Anterior cingulate cortex (tissue), 58 donors: ENCODE measurements around the gene FAM81A.
A peak's percentile ranks its signal among the peaks of the same experiment; 100 is the strongest.
"Not testable (repeated sequence)": the region's sequence is repeated elsewhere in the genome, so short reads cannot be mapped to it uniquely, and the experiment has no call there.

ENCODE experiments used
- DNase-seq, 58 donors: peaks; one replicate each; lab custom pipeline; 2025; lab: John Stamatoyannopoulos, UW

Gene FAM81A

DNA sequence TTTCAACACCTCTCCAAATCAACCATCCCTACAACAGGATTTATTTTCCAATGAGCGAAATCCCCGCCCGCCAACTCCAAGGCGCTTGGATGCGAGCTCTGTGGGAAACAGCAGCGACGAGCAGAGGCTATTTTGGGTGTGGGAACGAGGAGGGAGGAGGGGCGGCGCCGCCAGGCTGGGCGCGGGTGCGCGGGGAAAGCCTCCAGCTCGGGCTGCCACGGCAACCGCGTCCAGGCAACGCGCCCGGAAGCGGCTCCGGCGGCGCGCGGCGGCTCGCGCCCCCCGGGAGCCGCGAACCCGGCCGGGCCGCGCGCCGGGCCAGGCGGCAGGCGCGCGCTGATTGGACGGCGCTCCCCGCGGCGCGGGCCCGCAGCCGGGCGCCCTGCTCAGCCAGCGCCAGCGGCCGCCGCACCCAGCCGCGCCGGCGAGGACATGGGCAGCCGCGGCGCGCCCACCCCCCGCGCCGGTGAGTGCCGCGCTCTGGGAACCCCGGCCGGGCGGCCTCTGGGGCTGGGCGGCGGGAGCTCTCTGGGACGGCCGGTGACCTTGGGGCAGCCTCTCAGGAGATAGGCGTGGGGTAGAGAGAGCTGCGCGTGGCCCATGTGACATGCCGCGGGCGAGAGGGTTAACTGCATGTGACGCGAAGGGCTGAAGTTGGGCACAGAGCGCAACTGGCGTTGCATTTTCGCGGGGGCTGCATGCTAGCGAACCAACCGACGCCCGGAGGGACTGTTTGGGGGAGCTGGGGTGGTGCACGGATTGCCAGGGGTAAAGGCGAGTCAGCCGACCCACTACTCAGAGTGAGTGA lies at the start of gene FAM81A:
FAM81A (plus strand) TSS at position 370 of the 808 bp plus-strand sequence. CDS start 20,441 bp downstream, outside the sequence.
- peak; percentile 26 to 92 (median 80) for DNase-seq

DNA sequence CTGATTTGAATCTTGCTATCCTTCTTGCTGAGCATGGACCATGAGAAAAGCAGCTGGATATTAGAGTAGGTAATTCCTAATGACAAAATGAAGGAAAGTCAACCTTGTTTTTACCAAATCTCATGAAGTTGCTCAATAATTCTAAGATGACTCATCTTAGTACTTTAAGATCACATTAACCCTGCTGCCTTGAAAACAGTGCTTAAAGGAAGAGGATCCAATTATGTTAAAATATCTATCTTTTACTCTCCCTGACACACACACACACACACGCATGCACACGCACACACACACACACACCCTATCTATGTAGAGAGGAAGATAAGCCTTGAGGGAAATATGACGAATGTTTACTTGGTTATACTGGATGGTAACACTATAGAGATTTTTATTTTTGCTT lies 49.3 kb upstream of the FAM81A start:
- DNase-seq = no peak

DNA sequence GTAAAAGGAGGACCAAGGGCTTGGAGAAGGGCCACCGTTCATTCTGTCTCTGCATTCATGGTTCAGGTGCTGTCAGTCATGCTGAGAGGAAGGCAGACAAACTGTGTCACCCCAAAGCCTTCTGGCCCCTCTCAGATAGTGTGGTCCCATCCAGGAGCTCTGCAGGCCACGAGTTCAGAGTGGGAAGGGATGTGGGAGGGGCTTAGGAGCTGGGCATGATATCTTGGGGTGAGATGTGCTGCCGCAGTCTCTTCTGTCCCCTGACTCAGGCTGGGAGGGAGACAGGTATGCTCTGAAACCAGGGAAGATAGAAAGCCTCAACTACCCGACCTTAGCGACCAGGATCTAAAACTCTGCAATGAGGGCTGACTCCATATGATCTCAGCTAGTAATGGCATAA lies 45.7 kb upstream of the FAM81A start:
- DNase-seq = no peak

DNA sequence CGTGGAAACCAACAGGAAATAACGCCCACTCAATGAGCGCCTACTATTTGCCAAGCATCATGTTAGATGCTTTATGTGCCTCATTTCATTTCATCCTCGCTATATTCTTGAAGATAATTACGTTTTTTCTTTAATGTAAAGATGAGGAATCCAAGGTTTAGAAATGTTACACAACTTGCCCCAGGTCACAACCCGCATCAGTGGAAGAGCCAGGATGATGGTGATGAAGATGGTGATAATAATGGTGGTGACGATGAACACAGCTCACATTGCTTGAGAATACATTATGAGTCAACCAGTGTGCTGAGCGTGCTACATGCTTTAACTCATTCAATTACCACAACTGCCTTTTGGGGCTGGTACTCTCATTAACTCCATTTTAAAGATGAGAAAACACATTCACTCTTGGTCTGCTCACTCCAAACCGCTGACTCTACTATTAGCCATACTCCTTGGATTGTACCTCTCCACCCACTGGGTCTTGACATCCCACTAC lies 43.8 kb upstream of the FAM81A start:
- no peak for DNase-seq

DNA sequence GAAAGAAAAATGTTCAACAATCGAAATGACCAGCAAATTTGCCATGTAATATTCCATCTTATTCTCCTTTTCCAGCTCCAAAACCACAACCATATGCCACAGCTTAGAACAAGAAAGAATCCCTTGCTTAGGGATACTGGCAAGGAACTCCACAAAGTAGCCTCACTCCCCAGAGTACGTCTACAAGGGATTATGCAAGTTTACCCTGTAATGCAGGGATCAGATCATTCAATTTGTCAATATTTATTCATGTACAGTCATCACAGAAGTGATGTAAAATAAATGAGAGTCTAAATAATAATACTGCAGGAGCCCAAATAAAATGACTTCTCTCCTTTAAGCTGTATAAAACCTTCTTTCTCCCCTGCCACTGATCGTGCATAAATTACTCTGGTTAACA lies 41.8 kb upstream of the FAM81A start:
- DNase-seq = no peak

DNA sequence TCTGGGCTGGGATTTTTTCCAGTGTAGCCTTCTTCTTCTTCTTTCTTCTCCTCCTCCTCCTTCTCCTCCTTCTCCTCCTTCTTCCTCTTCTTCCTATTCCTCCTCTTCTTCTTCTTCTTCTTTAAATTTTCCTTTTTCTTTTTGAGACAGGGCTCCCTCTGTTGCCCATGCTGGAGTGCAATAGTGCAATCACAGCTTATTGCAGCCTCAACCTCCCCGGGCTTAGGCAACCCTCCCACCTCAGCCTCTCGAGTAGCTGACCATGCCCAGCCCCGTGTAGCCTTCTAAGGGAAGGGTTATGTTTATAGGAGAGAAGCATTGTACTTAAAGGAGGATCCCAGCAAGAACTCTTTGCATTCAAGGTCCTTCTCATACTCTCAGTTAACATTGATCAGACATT lies 41.3 kb upstream of the FAM81A start:
- DNase-seq = no peak

DNA sequence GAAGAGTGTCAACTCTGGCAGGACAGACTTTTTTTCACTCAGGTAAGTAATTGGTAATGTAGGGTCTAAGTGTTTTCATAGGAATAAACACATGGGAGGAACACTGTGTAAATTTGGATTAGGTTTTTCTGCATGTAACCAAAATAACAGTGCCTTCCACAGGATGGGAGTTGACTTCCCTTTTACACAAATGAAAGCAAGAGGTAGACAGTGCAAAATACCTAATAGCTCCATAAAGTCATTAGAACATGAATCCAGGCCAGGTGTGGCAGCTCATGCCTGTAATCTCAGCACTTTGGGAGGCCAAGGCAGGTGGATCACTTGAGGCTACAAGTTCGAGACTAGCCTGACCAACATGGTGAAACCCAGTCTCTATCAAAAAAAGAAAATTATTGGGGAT lies 39.8 kb upstream of the FAM81A start:
- DNase-seq = no peak

DNA sequence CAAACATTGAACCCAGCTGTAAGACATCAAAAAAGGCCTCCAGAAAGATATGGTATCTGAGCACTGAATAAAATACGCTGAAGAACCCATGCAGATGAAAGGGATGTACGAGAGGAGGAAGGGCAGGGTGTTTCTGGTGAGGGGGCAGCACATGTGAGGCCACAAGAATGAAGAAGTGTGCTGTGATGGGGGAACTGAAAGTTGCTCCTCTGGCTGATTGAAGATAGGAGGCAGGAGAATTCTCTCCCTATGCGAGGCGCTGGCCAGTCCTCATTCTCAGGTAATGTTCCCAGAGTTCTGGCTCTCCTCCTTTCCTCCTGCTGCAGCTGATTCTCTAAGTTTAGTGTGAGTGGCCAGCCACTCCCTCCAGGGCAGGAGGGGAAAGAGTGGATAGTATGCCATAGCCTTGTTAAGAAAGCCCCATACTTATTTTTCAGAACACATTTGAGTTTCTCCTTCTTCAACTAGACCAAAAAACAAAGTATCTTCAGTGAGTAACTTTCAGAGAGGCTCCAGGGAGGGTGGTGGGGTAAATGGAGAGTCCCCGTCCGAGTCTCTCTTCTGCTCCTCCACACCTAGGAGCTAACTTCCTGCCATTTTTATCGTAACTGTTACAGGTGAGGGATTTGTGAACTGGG lies 38.4 kb upstream of the FAM81A start:
- DNase-seq = peak in 16 of 58 donors; percentile 1 to 38 (median 6)

DNA sequence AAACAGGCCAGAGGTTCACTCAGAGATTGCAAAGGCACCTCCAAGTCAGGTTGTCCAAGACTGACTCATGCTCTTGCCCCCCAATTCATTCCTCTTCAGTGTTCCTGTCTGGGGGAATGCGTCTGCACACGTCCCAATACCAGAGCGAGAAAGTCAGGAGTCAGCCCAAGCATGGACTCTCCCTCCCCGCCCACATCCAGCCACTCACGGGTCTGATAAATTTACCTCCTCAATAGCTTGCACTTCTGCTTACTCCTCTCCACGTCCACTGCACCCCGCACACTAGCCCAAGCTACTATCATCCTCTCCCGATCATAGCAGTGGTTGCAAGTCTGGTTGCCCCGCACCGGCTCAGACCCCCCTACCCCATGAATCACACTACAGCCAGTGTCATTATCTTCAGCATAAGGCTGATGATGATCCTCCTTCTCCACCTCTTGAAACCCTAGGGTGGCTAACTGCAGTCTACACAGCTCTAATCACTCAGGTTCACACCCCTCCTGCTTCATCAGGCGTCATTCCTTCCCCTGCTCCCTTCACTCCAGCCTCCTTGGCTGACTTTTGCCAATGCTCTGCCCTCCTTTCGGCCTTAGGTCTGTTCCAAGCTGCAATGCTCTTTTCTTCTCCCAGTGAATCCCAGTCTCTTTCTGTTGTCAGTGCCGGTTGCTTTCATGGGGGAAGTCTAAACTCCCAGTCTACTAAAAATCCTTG lies 37.7 kb upstream of the FAM81A start:
- no peak for DNase-seq

DNA sequence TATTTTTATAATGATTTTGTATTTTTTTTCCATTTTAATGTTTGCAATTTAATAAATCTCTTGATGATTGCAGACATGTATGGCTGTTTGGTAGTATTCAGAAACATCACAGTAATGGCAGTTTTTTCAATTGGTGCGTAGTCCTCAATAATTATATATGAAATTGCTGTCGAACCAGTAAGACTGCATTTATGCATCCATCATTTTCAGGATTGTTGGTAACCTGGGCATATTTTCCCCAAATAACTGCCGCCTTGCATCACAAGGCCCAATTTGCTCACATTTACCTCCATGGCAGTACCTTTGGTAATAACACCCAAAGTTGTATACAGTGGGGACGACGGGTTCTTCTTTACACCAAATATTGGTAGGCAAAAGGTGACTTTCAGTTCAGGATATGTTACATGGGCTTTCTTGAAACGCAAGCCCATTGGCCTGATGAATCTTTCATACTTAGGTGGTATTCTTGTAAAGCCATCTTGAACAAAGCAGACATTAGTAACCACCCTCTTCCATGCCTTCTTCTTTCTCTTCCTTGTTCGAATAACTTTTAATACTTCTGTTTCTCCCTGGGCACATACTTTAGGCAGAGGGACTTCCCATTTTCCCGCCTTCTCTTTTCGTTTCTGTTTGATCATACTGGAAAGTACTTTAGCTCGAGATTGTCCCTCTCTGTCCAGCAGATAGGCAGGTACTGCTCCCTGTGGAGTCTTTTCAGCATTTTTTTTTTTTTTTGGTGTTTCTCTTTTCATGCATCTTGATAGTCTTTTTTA lies 36.7 kb upstream of the FAM81A start:
- DNase-seq = not testable (repeated sequence)

DNA sequence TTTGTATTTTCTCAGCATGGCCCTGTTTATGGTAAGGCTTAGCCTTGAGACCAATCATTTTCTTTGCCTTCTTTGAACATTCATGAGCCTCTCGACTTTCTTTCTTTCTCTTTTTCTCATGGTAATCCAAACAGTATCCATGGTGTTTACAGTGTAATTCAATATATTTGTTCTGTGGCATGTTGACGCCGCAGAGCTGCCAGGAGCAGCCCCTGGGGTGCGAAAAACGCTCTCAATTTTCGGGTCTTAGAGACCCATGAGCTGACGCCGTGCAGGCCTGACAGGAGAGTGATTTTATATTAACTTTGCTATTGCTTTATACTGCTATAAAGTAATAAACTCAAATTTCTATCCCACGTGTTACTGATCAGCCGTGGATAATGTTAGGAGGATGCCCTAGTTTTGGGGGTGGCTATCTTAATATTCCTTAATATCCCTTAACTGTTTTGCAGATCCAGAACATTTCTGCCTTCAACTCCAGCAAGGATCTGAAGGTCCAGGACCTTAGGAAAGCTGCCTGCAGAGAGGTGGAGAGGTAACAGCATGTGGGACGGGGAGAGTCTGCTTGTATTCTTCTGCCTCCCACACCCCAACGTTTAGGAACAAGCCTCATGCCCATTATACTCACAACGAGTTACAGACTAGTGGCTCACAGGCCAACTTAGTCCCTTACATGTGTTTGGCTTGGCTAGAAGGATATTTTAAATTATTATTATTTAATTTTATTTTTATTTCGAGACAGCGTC lies 36.0 kb upstream of the FAM81A start:
- no peak for DNase-seq

DNA sequence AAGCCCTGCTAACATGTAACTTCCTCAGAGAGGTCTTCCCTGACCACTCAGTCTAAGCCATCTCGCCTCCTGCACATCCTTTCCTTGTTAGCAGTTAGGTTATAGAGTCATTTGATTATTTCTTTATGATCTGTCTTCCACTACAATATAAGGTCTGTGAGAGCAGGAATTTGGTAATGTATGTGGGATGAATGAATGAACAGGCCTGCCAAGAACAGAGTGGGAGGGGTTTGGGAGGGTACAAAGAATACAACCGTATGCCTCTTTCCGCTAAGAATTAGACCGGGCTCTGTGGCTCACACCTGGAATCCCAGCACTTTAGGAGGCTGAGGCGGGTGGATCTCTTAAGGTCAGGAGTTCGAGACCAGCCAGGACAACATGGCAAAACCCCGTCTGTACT lies 32.9 kb upstream of the FAM81A start:
- no peak for DNase-seq

DNA sequence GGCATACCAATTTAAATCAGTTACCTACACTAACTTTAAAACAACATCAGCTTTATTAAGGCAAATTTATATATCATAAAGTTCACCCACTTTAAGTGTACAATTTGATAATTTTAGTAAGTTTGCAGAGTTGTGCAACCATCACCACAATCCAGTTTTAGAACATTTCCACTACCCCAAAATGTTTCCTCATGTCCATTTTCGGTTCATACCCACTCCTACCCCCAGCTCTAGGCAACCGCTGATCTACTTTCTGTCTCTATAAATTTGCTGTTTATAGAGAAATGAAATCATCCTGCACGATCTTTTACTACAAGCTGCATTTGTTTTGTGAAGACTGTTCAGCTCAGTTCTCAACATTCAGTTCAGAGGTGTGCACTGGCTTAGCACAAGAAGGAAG lies 31.5 kb upstream of the FAM81A start:
- DNase-seq = no peak

DNA sequence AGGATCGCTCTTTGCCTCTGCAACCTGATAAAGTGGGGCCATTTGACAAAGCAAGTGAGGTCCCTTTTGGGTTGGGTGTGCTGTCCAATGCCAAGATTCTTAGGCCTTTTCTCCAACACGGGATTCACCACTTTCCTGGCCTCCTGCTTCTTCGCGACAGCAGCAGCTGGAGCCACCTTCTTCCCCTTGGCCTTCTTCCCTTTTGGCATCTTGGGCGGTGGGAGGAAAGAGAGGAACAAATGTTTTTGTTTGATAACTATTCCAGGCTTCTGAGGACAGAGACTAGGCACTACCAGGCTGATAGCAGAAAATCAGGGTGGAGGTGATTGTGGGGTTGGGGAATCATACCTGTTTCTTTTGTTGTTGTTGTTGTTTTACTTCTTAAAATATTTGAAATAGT lies 30.0 kb upstream of the FAM81A start:
- DNase-seq = no peak

DNA sequence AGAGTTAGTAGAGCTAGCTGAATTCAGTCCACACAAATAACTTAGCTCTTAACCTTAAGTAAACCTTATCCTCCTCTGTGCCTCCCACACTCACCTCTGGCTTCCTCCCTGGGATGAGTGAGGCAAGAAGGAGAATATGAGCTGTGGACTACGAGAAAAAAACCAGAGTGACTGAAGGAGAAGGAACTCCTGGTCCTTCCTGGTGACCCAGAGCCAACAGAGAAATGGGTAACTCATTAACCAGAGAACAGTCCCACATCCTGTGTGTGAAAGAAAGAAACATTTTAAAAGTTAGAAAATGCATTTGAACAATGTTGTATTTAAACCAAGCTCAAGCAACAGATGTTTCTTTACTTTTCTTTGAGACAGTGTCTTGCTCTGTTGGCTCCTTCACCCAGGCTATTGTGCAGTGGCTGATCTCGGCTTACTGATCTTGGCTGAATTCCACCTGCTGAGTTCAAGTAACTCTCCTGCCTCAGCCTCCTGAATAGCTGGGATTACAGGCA lies 27.5 kb upstream of the FAM81A start:
- DNase-seq = no peak

DNA sequence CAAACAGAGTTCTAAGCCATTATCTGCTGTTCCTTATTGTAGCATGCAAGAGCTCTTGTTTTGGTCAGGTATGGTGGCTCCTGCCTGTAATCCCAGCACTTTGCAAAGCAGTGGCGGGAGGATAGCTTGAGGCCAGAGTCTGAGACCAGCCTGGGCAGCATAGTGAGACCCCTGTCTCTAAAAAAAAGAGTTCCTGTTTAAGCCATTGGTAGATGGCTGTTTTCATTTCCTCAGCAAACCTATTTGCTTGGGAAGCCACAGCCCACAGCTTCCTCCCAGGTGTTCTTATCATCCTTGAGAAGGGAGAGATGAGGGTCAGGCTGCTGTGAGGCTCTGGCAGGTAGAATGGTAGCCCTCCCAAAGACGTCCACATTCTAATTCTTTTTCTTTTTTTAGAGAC lies 24.4 kb upstream of the FAM81A start:
- no peak for DNase-seq

DNA sequence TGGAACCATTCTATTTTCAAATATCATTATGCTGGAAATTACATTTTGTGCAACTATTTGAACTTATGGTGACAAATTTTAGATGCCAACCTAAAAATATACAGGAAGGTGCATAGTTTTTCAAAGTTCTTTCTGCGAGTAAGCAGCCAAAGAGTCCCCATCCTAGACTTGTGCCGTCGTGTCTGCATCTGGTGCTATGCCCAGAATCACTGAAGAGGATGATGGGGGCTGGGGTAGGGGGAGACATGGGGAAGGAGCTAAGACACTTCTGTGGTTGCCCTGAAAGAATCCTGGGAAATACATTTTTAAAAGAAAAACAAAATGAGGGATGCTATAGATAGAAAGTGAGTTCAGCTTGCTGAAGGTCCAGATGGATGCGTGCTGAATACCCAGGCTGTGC lies 21.2 kb upstream of the FAM81A start:
- DNase-seq = no peak

DNA sequence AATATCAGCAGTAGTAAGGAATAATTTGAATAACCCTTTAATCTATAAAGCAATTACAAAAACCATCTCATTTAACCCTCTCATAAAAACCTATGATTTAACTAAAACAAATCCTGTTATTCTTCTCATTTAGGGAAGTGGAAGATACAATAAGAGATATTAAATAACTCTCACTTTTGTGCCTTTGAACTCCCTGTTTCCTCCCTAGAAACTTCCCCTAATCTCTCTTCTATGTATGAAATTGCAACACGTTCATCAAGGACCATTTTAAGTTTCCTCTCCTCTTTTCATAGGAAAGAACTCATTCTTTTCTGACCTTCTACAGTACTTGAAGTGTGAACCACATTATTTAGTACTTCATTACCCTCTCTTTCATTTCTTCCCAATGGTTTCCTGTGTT lies 18.8 kb upstream of the FAM81A start:
- no peak for DNase-seq

DNA sequence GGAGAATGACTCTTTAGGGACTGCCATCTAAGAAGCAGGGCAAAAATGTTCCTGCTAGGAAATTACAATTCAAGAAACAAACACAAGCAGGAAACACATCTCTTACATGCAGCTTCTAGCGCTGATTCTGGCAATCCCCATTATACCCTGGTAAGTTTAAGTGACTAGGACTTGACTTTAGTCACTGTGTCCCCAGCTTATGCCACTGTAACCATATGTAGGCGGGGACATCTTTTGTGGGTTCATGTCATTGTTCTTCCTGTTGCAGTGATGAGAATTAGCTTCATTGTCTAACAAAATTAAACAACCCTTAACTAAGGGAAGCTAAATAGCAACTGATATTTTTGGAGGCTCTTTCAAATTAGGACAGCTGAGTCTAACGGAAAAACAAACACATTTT lies 17.9 kb upstream of the FAM81A start:
- DNase-seq = no peak
